Kidney (tissue), 14 donors: ENCODE measurements around the gene DDA1. TPM values are rescaled to one million over a fixed set of nuclear protein-coding genes. Genes with fewer than 3 reads are reported as not detected.

Experiments used
- DNase-seq, 5 donors: peaks; one replicate each; pipeline ENCODE4 v3.0.0-alpha.2; 2013 to 2020
- FAIRE-seq: peaks from 2 replicates; lab custom pipeline; 2012; peaks lifted over from hg19 to GRCh38; lab: Jason Lieb, UNC
- H3K27ac ChIP-seq, 2 donors: one replicate each; pipeline ENCODE4 v1.7.0; 2013; ENCODE audit warnings: low read depth in 2 of 2, low read length in 2 of 2, inconsistent platforms in 1 of 2
- H3K27me3 ChIP-seq: one replicate; pipeline ENCODE4 v1.7.1; 2013; ENCODE audit warnings: low read length, inconsistent platforms; ENCODE audit not compliant: control insufficient read depth, insufficient read depth
- H3K36me3 ChIP-seq, 3 donors: one replicate each; pipeline versions ENCODE4 v1.7.0 to v1.7.1; 2013; ENCODE audit warnings: low read length in 3 of 3, control low read depth in 1 of 3, inconsistent platforms in 1 of 3; ENCODE audit not compliant: insufficient read depth in 3 of 3, control insufficient read depth in 2 of 3
- H3K4me1 ChIP-seq, 3 donors: one replicate each; pipeline versions ENCODE4 v1.7.0 to v1.7.1; 2013; ENCODE audit warnings: low read length in 3 of 3, inconsistent platforms in 1 of 3, low read depth in 1 of 3; ENCODE audit not compliant: control insufficient read depth in 2 of 3, insufficient read depth in 2 of 3
- H3K4me3 ChIP-seq, 3 donors: one replicate each; pipeline versions ENCODE4 v1.7.0 to v1.8.1; 2013; ENCODE audit warnings: low read length in 3 of 3, control low read depth in 1 of 3, inconsistent platforms in 1 of 3
- H3K9ac ChIP-seq, 3 donors: one replicate each; pipeline versions ENCODE4 v1.7.0 to v1.7.1; 2013; ENCODE audit warnings: low read length in 3 of 3, control low read depth in 1 of 3, inconsistent platforms in 1 of 3
- H3K9me3 ChIP-seq, 3 donors: one replicate each; pipeline versions ENCODE4 v1.7.0 to v1.7.1; 2013; ENCODE audit warnings: low read length in 3 of 3, control low read depth in 1 of 3, inconsistent platforms in 1 of 3; ENCODE audit not compliant: control insufficient read depth in 2 of 3, insufficient read depth in 1 of 3
- intact Hi-C: fragments of 100-400 bp; cut with DNase I; formaldehyde crosslinking; loops from one replicate; pipeline ENCODE4 v1.11.1; 2022
- polyA plus RNA-seq: library from polyadenylated mRNA; stranded (reverse); fragments of 350-450 nt; fragmentation: Illumina TruSeq; extraction: RNeasy Lipid Tissue Mini Kit (QIAGEN cat#74804); gene quantifications from one replicate; pipeline ENCODE4 v1.2.3, GENCODE V29; 2014; ENCODE audit warnings: low read depth, low replicate concordance; ENCODE audit not compliant: insufficient read depth
- total RNA-seq: library from RNA; stranded (reverse); fragmentation: NEBNext Ultra II Directional; extraction: Animal tissue kit (Norgen Biotek cat#: 25700); gene quantifications from one replicate; pipeline ENCODE4 v1.2.1, GENCODE V29; 2021
- TF ChIP-seq, protein P1 (sequence below): IDR thresholded peaks from 3 replicates; pipeline ENCODE4 v1.5.1; 2012; ENCODE audit warnings: mild to moderate bottlenecking, moderate library complexity, borderline replicate concordance; ENCODE audit not compliant: insufficient read depth; ENCODE audit errors: extremely low read depth
- donor health status: control.
- donor health status: control.
- donor health status: control.
- donor health status: control.
- donor health status: control.
- donor health status: DM: yes; HTN: yes; CAD: no.
- donor health status: Normal renal cell carcinoma (clear cell type).

Gene DDA1
- total and polyA plus RNA-seq, 2 donors from 2014 or later, result 27.7 to 35.9 TPM

DNA sequence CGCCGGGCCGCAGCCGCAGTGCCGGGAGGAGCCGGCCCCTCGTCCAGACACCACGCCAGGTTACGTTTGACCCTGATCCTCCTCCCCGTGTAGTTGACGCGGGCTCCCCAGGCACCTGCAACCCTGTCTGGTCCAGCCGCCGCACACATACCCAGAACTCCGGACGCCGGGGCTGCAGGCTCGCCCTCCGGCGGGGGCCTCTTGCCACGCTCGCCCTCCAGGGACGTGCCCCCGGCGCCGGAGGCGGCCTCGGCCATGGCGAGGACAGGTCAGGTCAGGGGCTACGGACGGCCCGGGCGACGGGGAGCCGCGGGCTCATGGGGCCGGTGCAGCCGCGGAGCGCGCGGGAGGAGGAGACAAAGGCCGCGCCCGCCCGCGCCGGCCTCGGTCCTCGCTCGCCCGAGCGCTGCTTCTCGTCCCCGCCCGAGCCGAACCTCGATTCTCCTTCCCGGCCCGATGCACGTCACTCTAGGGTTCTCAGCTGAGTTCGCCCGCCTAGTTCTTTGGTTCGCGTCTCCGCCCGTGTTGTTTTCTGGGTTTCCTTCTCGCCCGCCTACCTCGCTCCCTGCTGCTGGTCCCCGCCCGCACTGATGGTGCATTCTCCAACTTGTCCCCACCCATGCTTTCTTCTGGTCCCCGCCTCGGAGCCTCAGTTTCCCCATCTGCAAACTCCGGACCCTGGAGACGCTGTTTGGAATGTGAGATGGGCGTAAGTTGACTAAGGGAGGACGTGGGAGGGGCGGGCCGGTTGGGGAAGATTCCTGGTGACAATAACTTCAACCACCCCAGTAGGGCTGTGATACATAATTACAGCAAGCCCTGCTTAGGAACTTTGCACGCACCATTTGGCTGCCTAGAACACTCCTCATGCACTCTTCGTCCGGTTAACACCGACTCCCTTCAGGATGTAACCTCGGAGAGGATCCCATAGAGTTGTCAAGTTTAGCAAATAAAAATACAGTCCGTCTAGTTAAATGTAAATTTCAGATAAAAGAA is 25.3 kb downstream of the DDA1 start, which contains the start of gene ANO8:
TSS of gene ANO8 (minus strand) at position 442 of the 996 bp plus-strand sequence. CDS start at position 257, 185 bp downstream.
- peaks cover 0 to 24% (median 0%) of the 10 kb centered on the region in 3 donors for H3K4me1 ChIP-seq
- no peak for FAIRE-seq
- DNase-seq, result peak; percentile 97 to 99 (median 97)
- no peaks in the 10 kb centered on the region for H3K36me3 ChIP-seq
- H3K9ac ChIP-seq, result peak within 1 kb of the TSS in 2 of 3 donors; percentile 54 to 60
- H3K27ac ChIP-seq, result no peak within 1 kb of the TSS
- H3K4me3 ChIP-seq, result peak within 1 kb of the TSS; percentile 56 to 61 (median 61)
- H3K27me3 ChIP-seq, result no peaks in the 10 kb centered on the region
- H3K9me3 ChIP-seq, result no peaks in the 10 kb centered on the region
- TF ChIP-seq, protein P1, sequence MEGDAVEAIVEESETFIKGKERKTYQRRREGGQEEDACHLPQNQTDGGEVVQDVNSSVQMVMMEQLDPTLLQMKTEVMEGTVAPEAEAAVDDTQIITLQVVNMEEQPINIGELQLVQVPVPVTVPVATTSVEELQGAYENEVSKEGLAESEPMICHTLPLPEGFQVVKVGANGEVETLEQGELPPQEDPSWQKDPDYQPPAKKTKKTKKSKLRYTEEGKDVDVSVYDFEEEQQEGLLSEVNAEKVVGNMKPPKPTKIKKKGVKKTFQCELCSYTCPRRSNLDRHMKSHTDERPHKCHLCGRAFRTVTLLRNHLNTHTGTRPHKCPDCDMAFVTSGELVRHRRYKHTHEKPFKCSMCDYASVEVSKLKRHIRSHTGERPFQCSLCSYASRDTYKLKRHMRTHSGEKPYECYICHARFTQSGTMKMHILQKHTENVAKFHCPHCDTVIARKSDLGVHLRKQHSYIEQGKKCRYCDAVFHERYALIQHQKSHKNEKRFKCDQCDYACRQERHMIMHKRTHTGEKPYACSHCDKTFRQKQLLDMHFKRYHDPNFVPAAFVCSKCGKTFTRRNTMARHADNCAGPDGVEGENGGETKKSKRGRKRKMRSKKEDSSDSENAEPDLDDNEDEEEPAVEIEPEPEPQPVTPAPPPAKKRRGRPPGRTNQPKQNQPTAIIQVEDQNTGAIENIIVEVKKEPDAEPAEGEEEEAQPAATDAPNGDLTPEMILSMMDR, result peak; percentile 7
- intact Hi-C loops, result loop anchor here (10.0 kb wide), 1 partner anchor 130 kb away; the partner anchor contains the start of gene NXNL1

- Histone ChIP-seq H3K9me3 (no peaks in the 10 kb centered on the region), H3K4me1 (peaks cover 0 to 24% (median 0%) of the 10 kb centered on the region in 3 donors), H3K36me3 (no peaks in the 10 kb centered on the region), H3K27ac (no peak overlapping the region), H3K4me3 (no peak overlapping the region), H3K9ac (no peak overlapping the region), H3K27me3 (no peaks in the 10 kb centered on the region)
- intact Hi-C loops, result loop anchor here (10.0 kb wide), 1 partner anchor 129 kb away; the partner anchor contains the start of gene NXNL1
- no peak for FAIRE-seq
- TF ChIP-seq, protein P1, result no peak
- DNase-seq, result no peak
Observed at GRCh38 chr19:17335575-17335974, 26.2 kb downstream of the DDA1 start.

DNA sequence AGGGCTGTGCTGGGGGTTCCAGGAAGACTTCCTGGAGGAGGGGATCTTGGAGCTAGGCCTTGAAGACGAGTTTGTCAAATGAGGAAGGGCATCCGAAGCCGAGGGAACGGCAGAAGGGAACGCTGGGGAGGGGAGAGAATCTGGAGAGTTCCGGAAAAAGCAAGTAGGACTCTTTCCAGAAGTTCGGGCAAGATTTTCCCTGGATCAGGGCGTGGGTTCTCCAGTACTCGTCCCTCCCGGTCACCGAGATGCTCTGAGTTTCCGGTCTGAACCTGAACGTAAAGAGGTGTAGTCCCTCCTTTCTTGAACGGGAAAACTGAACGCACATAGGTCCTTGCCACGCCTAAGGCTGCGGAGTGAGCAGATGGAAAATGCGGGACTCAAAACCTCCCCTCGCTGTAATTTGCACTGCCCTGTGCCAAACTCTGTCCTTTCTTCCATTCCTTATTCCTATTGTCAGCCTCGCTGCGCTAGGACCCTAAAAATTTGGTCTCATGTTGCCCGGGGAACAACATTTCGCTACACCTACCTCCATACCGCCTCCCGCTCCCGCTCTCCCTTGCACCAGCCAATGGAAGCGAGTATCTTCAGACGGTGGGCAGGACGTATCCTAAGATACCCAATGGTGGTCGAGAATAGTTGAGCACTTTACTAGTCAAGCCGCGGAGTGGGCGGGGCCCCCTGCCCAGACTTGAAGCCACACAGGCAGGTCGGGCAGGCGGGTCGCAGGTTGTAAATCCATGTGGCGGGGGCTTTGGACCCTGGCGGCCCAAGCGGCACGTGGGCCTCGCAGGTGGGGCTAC is 27.7 kb downstream of the DDA1 start, which contains the start of gene GTPBP3:
TSS of gene GTPBP3 (plus strand) at position 682 of the 803 bp plus-strand sequence. CDS start at position 741, 59 bp downstream.
- Histone ChIP-seq H3K27me3 (no peaks in the 10 kb centered on the region), H3K27ac (peak within 1 kb of the TSS; percentile 95 to 99), H3K9ac (peak within 1 kb of the TSS; percentile 82 to 94 (median 92)), H3K4me3 (peak within 1 kb of the TSS; percentile 87 to 98 (median 95)), H3K9me3 (no peaks in the 10 kb centered on the region), H3K36me3 (no peaks in the 10 kb centered on the region), H3K4me1 (peaks cover 0 to 24% (median 0%) of the 10 kb centered on the region in 3 donors)
- intact Hi-C loops, result loop anchor here (10.0 kb wide), 1 partner anchor 128 kb away; the partner anchor contains the start of gene NXNL1
- FAIRE-seq (peak; percentile 94), DNase-seq (peak; percentile 97 to 99 (median 99))
- TF ChIP-seq, protein P1, result no peak
